ENCODE data around the gene STAT6.

Gene STAT6

GRCh38 chr12:57089271-57090245 is 21.6 kb downstream of the STAT6 start:
- TF ChIP-seq, protein P1, sequence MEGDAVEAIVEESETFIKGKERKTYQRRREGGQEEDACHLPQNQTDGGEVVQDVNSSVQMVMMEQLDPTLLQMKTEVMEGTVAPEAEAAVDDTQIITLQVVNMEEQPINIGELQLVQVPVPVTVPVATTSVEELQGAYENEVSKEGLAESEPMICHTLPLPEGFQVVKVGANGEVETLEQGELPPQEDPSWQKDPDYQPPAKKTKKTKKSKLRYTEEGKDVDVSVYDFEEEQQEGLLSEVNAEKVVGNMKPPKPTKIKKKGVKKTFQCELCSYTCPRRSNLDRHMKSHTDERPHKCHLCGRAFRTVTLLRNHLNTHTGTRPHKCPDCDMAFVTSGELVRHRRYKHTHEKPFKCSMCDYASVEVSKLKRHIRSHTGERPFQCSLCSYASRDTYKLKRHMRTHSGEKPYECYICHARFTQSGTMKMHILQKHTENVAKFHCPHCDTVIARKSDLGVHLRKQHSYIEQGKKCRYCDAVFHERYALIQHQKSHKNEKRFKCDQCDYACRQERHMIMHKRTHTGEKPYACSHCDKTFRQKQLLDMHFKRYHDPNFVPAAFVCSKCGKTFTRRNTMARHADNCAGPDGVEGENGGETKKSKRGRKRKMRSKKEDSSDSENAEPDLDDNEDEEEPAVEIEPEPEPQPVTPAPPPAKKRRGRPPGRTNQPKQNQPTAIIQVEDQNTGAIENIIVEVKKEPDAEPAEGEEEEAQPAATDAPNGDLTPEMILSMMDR (IDR thresholded peaks at IDR 0.05; ENCODE audit: low read depth, low read length, poor library complexity, severe bottlenecking) = no peak
- no peak for TF ChIP-seq EZH2phosphoT487 (IDR thresholded peaks at IDR 0.05; ENCODE audit: borderline replicate concordance, low read length)
- H3K9me3 ChIP-seq (ENCODE audit: control insufficient read depth, insufficient read depth, low read length) = no peaks in the 10 kb centered on the region
- peaks cover 55% of the 10 kb centered on the region for H3K4me1 ChIP-seq (ENCODE audit: control insufficient read depth, low read length)
- no peaks in the 10 kb centered on the region for H3K27me3 ChIP-seq (ENCODE audit: control insufficient read depth, low read length)
- no peaks in the 10 kb centered on the region for H3K9me2 ChIP-seq (replicated peaks; ENCODE audit: control insufficient read depth, low read length)
- peaks cover 9% of the 10 kb centered on the region for H3K79me2 ChIP-seq (ENCODE audit: control insufficient read depth, low read length)
- H3K27ac ChIP-seq (ENCODE audit: low read depth, low read length) = peak overlapping the region; percentile 10; the same call in 1 of the 2 replicates
- peak overlapping the region; percentile 87 for H3K4me3 ChIP-seq (ENCODE audit: low read length)
- no peaks in the 10 kb centered on the region for H4K20me1 ChIP-seq (ENCODE audit: control insufficient read depth, insufficient read depth, low read depth, low read length)
- H3K4me2 ChIP-seq (ENCODE audit: low read length) = peak overlapping the region; percentile 98
- peaks cover 11% of the 10 kb centered on the region for H3K36me3 ChIP-seq (ENCODE audit: control insufficient read depth, low read length)
- peaks cover 21% of the 10 kb centered on the region for H3F3A ChIP-seq (ENCODE audit: control insufficient read depth, insufficient read depth)

DNA sequence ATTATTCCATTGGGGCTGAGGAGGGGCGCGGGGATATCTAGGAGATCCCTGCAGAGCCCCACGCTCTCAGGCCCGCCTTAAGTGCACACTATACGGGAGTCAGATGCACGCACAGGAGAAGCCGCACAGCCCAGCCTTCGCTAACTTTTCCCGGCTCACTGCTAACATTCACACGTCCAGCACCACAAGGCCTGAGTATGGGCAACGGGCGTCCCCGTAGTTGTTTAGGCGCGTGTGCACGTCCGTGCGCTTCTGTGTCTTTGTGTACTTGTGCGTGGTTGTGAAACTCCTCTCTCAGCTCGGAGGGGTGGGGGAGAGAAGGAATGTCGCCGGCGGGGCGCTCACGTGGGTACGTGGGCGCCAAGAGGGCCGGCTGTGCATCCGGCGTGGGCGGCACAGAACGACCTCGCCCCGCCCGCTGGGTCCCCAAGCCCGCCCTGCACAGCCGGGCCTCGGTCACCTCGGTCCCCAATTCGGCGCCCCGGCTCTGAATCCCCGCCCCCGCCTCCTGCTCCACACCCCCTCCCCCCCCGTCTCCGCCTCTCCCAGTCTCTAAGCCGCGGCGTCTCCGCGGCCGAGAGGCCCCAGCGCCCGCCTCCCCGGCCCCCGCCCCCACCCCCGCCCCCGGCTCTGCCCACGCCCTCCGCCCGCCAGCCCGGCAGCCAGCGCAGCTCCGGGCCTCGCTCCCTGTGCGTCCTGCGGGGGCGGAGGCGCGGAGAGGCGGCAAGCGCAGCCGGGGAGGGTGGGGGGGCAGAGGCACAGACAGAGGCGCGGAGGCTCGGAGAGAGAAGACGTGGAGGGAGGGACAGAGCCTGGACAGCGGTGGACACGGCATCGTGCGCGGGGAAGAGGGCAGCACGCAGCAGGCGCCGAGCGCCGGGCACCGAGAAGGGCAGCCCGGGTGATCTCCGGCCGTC is 22.6 kb downstream of the STAT6 start, which contains the start of gene NAB2:
Gene NAB2, plus strand, starts transcription at position 761 of the 917 bp plus-strand sequence. CDS start 158 bp downstream, outside the sequence.
- Histone ChIP-seq H3K4me2 (ENCODE audit: low read length) (peak within 1 kb of the TSS; percentile 100), H3K9me3 (ENCODE audit: control insufficient read depth, insufficient read depth, low read length) (no peaks in the 10 kb centered on the region), H3K4me3 (ENCODE audit: low read length) (peak within 1 kb of the TSS; percentile 87), H3K36me3 (ENCODE audit: control insufficient read depth, low read length) (peaks cover 9% of the 10 kb centered on the region; the same call in 1 of the 2 replicates), H4K20me1 (ENCODE audit: control insufficient read depth, insufficient read depth, low read depth, low read length) (no peaks in the 10 kb centered on the region), H3K27ac (ENCODE audit: low read depth, low read length) (peak within 1 kb of the TSS; percentile 91), H3K79me2 (ENCODE audit: control insufficient read depth, low read length) (peaks cover 9% of the 10 kb centered on the region), H3K27me3 (ENCODE audit: control insufficient read depth, low read length) (no peaks in the 10 kb centered on the region), H3F3A (ENCODE audit: control insufficient read depth, insufficient read depth) (peaks cover 26% of the 10 kb centered on the region), H3K4me1 (ENCODE audit: control insufficient read depth, low read length) (peaks cover 45% of the 10 kb centered on the region), H3K9me2 (replicated peaks; ENCODE audit: control insufficient read depth, low read length) (no peaks in the 10 kb centered on the region)
- no peak for TF ChIP-seq EZH2phosphoT487 (IDR thresholded peaks at IDR 0.05; ENCODE audit: borderline replicate concordance, low read length)
- TF ChIP-seq, protein P1 (IDR thresholded peaks at IDR 0.05; ENCODE audit: low read depth, low read length, poor library complexity, severe bottlenecking) = no peak

DNA sequence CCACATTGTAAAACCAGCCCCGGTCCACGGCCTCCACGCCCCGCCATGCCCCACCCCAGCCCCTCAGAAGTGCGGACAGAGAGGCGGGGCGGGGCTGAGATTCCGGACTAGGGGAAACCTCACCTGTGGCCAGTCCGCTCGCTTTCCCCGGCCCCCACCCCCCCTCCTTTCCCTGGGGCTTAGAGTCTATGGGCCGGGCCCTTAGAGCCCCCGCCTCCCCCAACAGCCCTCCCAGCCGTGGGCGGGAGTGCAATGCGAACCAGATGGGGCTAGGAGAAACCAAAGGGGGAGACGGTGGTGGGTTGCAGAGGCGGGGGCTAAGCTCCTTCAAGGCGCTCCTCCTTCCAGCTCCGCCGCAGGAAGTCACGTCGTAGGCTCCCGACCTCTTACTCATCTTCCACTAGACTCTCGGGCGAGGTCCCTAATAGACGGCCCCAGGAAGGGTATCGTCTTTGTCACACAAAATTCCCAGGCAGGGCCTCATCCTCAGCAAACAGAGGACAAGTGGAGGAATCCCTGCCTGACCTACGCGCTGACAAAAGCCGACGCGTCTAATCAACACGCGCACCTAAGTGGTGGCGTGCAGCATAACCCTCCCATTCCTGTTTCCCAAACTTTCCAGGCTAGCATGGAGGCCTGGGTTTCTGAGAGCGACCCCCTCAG is 23.3 kb downstream of the STAT6 start:
- Histone ChIP-seq H3F3A (ENCODE audit: control insufficient read depth, insufficient read depth) (peaks cover 30% of the 10 kb centered on the region), H3K4me2 (ENCODE audit: low read length) (peak overlapping the region; percentile 100), H4K20me1 (ENCODE audit: control insufficient read depth, insufficient read depth, low read depth, low read length) (no peaks in the 10 kb centered on the region), H3K27me3 (ENCODE audit: control insufficient read depth, low read length) (no peaks in the 10 kb centered on the region), H3K4me3 (ENCODE audit: low read length) (peak overlapping the region; percentile 84), H3K9me3 (ENCODE audit: control insufficient read depth, insufficient read depth, low read length) (no peaks in the 10 kb centered on the region), H3K79me2 (ENCODE audit: control insufficient read depth, low read length) (peaks cover 9% of the 10 kb centered on the region), H3K4me1 (ENCODE audit: control insufficient read depth, low read length) (peaks cover 47% of the 10 kb centered on the region), H3K36me3 (ENCODE audit: control insufficient read depth, low read length) (peaks cover 6% of the 10 kb centered on the region; the same call in 1 of the 2 replicates), H3K27ac (ENCODE audit: low read depth, low read length) (peak overlapping the region; percentile 91), H3K9me2 (replicated peaks; ENCODE audit: control insufficient read depth, low read length) (no peaks in the 10 kb centered on the region)
- no peak for TF ChIP-seq EZH2phosphoT487 (IDR thresholded peaks at IDR 0.05; ENCODE audit: borderline replicate concordance, low read length)
- TF ChIP-seq, protein P1 (IDR thresholded peaks at IDR 0.05; ENCODE audit: low read depth, low read length, poor library complexity, severe bottlenecking) = peak; percentile 6

All from DOHH2 (cell line).